ENCODE measurements around the gene FANK1.

DNA sequence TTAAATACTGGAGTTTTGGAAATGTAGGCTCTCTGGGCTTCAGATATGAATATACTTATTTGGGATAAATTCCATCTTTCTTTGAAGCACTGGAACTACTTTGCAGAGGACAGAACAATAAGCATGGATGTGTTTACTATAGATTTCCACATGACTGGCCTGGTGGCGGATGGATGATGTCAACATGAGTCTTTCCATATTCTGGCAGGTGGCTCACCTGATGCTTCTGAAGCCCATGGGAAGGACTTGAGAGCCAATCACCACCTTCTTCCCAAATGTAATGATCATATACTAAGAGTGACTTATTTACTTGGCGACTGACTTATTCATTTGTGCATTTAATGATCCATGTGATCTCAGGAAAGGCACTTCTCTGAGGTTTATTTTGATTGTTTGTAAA, 110.5 kb downstream of the FANK1 start:
- TF ChIP-seq EZH2phosphoT487 (IDR thresholded peaks at IDR 0.05; ENCODE audit: insufficient read depth, low read depth) (no peak), EZH2 (IDR thresholded peaks at IDR 0.05; ENCODE audit: insufficient read depth, poor library complexity, severe bottlenecking) (no peak)
